ENCODE measurements around the gene PGBD5. TPM values are rescaled to one million over a fixed set of nuclear protein-coding genes. Genes with fewer than 3 reads are reported as not detected.

Gene PGBD5
- total and polyA plus RNA-seq, 5 donors from 2014 or later = not detected

DNA sequence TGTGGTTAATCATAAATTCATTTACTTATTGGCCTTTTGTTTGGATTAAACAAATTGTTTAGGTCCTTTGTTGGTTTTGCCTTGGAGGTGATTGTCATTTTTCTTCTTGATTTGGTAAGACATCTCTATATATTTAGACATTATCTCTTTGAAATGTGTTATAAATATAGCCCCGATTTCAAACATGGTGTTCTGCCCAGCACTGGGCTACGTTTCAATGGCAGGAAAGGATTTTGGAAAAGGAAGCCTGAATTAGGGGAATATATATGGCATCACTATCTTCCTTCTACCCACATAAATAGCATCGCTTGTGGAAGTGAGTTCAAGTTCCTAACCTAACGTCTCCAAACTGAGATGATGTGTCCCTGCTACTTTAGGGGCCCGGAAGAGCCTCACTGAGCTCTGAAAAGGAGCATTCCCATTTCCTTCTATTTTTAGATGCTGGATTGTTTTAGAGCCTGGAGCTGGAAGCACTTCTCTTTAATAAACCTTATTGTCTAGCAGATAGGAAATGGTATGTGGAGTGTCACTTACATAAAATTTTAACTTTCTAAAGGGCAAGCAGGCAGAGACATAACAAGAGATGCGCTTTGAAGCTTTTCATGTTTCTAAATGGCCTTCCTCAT is 39.4 kb downstream of the PGBD5 start:
- no peak overlapping the region for H3K4me3 ChIP-seq (ENCODE audit: low read depth, low read length)
- H3K27me3 Mint-ChIP-seq = peaks cover 7% of the 10 kb centered on the region
- H3K4me1 ChIP-seq (ENCODE audit: control insufficient read depth, insufficient read depth, low read length, poor library complexity, severe bottlenecking) = no peaks in the 10 kb centered on the region
- no peaks in the 10 kb centered on the region for H3K4me1 Mint-ChIP-seq
- no peaks in the 10 kb centered on the region for H3K36me3 Mint-ChIP-seq
- no peak overlapping the region for H3K4me3 Mint-ChIP-seq
- H3K27ac ChIP-seq (ENCODE audit: insufficient read depth, low read length, poor library complexity, severe bottlenecking) = no peak overlapping the region
- peaks cover 0 to 3% (median 0%) of the 10 kb centered on the region in 7 donors for H3K9me3 Mint-ChIP-seq
- no peak overlapping the region for H3K27ac Mint-ChIP-seq
- no peaks in the 10 kb centered on the region for H3K36me3 ChIP-seq (ENCODE audit: control insufficient read depth, insufficient read depth, low read length)
- no peaks in the 10 kb centered on the region for H3K27me3 ChIP-seq (ENCODE audit: control insufficient read depth, insufficient read depth, low read length)
- H3K9me3 ChIP-seq (ENCODE audit: control insufficient read depth in 2 of 2, low read length in 2 of 2) = no peaks in the 10 kb centered on the region
- no peak for ATAC-seq (ENCODE audit: low read depth in 2 of 2)
- no peak for DNase-seq

DNA sequence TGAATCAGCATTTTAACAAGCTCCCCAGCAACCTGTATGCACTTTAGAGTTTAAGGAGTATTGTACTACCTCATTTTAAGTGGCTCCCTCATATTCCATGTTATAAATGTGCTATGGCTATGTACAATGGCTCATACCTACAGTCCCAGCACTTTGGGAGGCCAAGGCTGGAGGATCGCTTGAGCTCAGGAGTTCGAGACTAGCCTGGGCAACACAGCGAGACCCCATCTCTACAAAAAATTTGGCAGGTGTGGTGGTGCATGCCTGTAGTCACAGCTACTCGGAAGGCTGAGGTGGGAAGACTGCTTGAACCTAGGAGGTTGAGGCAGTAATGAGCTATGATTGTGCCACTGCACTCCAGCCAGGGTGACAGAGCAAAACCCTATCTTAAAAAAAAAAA is 40.2 kb downstream of the PGBD5 start:
- no peak overlapping the region for H3K4me3 ChIP-seq (ENCODE audit: low read depth, low read length)
- H3K4me1 Mint-ChIP-seq = no peaks in the 10 kb centered on the region
- H3K9me3 ChIP-seq (ENCODE audit: control insufficient read depth in 2 of 2, low read length in 2 of 2) = no peaks in the 10 kb centered on the region
- peaks cover 0 to 1% (median 0%) of the 10 kb centered on the region in 7 donors for H3K9me3 Mint-ChIP-seq
- no peak overlapping the region for H3K4me3 Mint-ChIP-seq
- no peaks in the 10 kb centered on the region for H3K27me3 ChIP-seq (ENCODE audit: control insufficient read depth, insufficient read depth, low read length)
- DNase-seq = no peak
- H3K4me1 ChIP-seq (ENCODE audit: control insufficient read depth, insufficient read depth, low read length, poor library complexity, severe bottlenecking) = no peaks in the 10 kb centered on the region
- H3K36me3 ChIP-seq (ENCODE audit: control insufficient read depth, insufficient read depth, low read length) = no peaks in the 10 kb centered on the region
- H3K27me3 Mint-ChIP-seq = peaks cover 8% of the 10 kb centered on the region
- no peak overlapping the region for H3K27ac Mint-ChIP-seq
- no peaks in the 10 kb centered on the region for H3K36me3 Mint-ChIP-seq
- no peak for ATAC-seq (ENCODE audit: low read depth in 2 of 2)
- H3K27ac ChIP-seq (ENCODE audit: insufficient read depth, low read length, poor library complexity, severe bottlenecking) = no peak overlapping the region

DNA sequence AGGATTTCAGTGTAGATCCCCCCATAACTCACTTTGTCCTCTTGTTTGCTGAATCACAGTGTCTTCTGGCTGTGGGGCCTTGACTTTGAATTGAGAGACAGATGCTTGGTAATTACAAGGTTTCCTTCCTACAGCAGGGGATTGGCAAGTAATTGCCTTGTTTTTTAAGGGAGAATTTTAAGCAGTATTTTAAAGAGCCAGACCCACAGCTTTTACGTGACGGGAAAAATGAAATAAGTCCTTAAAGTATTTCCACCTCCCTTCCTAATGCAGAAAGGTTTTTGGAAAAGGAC is 41.0 kb downstream of the PGBD5 start:
- H3K27ac ChIP-seq (ENCODE audit: insufficient read depth, low read length, poor library complexity, severe bottlenecking) = no peak overlapping the region
- Mint-ChIP-seq H3K9me3 (peaks cover 0 to 1% (median 0%) of the 10 kb centered on the region in 7 donors), H3K4me1 (no peaks in the 10 kb centered on the region), H3K36me3 (no peaks in the 10 kb centered on the region), H3K27ac (peak overlapping the region in 1 of 3 donors; percentile 35), H3K27me3 (peaks cover 8% of the 10 kb centered on the region), H3K4me3 (no peak overlapping the region)
- DNase-seq (no peak), ATAC-seq (ENCODE audit: low read depth in 2 of 2) (no peak)
- H3K4me1 ChIP-seq (ENCODE audit: control insufficient read depth, insufficient read depth, low read length, poor library complexity, severe bottlenecking) = no peaks in the 10 kb centered on the region
- H3K9me3 ChIP-seq (ENCODE audit: control insufficient read depth in 2 of 2, low read length in 2 of 2) = no peaks in the 10 kb centered on the region
- H3K27me3 ChIP-seq (ENCODE audit: control insufficient read depth, insufficient read depth, low read length) = no peaks in the 10 kb centered on the region
- H3K4me3 ChIP-seq (ENCODE audit: low read depth, low read length) = no peak overlapping the region
- no peaks in the 10 kb centered on the region for H3K36me3 ChIP-seq (ENCODE audit: control insufficient read depth, insufficient read depth, low read length)

DNA sequence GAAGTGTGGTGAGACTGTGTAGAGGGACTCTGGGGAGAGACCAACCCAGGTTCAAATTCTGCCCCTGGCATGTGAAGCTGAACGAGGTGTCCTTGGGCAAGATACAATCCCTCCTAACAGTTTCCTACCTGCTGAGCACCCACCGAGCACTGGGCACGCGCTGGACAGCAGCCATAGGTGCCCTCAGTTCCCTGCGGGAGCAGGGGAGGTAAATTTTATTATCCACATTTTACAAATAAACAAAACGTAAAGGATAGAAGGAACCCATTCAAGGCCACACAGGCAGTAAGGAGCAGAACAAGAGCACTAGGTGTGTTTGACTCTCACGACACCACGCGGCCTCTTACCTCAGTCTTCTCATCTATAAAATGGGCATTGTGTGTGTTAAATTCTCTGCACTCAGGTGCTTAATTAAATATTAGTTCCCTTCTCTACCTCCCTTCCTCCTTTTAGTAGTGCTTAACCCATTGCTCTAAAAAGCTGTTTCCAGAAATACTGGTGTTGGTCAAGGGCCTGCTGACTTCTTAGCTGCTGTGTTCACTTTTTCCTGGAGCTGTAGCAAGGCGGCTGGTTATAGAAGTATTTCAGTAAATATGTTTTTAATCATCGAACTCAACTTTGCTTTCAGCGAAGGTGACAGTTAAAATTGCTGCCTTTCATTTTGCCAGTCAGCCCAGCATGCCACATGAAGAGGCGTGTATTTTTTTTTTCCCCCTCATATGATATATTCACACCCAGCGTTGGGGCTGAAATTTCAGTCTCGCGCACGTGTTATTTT is 41.6 kb downstream of the PGBD5 start:
- no peaks in the 10 kb centered on the region for H3K27me3 ChIP-seq (ENCODE audit: control insufficient read depth, insufficient read depth, low read length)
- no peak overlapping the region for H3K4me3 Mint-ChIP-seq
- H3K4me3 ChIP-seq (ENCODE audit: low read depth, low read length) = no peak overlapping the region
- peaks cover 0 to 5% (median 2%) of the 10 kb centered on the region in 7 donors for H3K9me3 Mint-ChIP-seq
- no peaks in the 10 kb centered on the region for H3K36me3 ChIP-seq (ENCODE audit: control insufficient read depth, insufficient read depth, low read length)
- peaks cover 8% of the 10 kb centered on the region for H3K27me3 Mint-ChIP-seq
- no peak for ATAC-seq (ENCODE audit: low read depth in 2 of 2)
- no peak overlapping the region for H3K27ac ChIP-seq (ENCODE audit: insufficient read depth, low read length, poor library complexity, severe bottlenecking)
- no peaks in the 10 kb centered on the region for H3K4me1 Mint-ChIP-seq
- H3K36me3 Mint-ChIP-seq = no peaks in the 10 kb centered on the region
- DNase-seq = no peak
- peaks cover under 1 to 3% of the 10 kb centered on the region in 2 experiments for H3K9me3 ChIP-seq (ENCODE audit: control insufficient read depth in 2 of 2, low read length in 2 of 2)
- no peaks in the 10 kb centered on the region for H3K4me1 ChIP-seq (ENCODE audit: control insufficient read depth, insufficient read depth, low read length, poor library complexity, severe bottlenecking)
- no peak overlapping the region for H3K27ac Mint-ChIP-seq

DNA sequence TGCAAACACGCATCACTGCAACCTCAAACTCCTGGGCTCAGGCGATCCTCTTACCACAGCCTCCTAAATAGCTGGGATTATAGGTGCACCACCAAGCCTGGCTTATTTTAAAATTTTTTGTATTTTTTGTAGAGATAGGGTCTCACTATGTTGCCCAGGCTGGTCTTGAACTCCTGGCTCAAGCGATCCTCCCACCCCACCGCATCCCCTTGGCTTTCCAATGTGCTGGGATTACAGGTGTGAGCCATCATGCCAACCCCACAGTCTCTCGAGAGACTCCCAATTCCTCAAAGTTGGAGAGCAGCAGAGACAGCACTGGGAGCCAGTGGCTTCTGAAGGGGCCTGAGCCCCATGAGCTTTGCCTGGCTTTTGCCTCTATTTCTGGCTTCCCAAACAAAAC is 42.7 kb downstream of the PGBD5 start:
- no peak overlapping the region for H3K27ac ChIP-seq (ENCODE audit: insufficient read depth, low read length, poor library complexity, severe bottlenecking)

DNA sequence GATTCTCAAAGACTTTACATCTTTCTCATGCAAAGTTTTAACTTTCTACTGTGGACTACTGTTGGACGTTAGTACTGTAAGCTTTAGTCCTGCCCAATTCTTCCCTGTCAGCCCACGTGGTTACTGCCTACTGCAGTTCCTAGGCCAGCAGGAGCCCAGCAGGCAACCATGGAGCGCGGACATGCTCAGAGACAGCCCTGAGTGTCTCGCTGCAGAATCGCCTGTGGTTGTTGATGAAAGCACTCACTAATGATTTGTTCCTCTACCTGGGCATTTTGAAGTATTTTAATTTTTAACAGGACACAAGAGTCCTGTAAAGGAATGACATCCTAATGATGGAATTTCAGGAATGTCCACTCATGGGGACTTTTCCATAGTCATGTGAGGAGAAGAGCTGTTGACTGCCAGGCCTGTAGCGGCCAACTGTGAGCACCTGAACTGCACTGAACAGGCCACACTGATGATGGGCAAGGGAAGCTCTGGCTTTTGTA is 44.1 kb downstream of the PGBD5 start:
- no peaks in the 10 kb centered on the region for H3K4me1 ChIP-seq (ENCODE audit: control insufficient read depth, insufficient read depth, low read length, poor library complexity, severe bottlenecking)
- no peaks in the 10 kb centered on the region for H3K36me3 Mint-ChIP-seq
- H3K4me3 Mint-ChIP-seq = no peak overlapping the region
- H3K27ac ChIP-seq (ENCODE audit: insufficient read depth, low read length, poor library complexity, severe bottlenecking) = no peak overlapping the region
- ATAC-seq (ENCODE audit: low read depth in 2 of 2) (no peak), DNase-seq (no peak)
- no peaks in the 10 kb centered on the region for H3K4me1 Mint-ChIP-seq
- H3K9me3 Mint-ChIP-seq = peaks cover 0 to 10% (median 7%) of the 10 kb centered on the region in 7 donors
- peaks cover 3 to 11% of the 10 kb centered on the region in 2 experiments for H3K9me3 ChIP-seq (ENCODE audit: control insufficient read depth in 2 of 2, low read length in 2 of 2)
- H3K27me3 ChIP-seq (ENCODE audit: control insufficient read depth, insufficient read depth, low read length) = no peaks in the 10 kb centered on the region
- no peaks in the 10 kb centered on the region for H3K36me3 ChIP-seq (ENCODE audit: control insufficient read depth, insufficient read depth, low read length)
- H3K27ac Mint-ChIP-seq = peak overlapping the region in 1 of 3 donors; percentile 43
- H3K27me3 Mint-ChIP-seq = peaks cover 19% of the 10 kb centered on the region
- no peak overlapping the region for H3K4me3 ChIP-seq (ENCODE audit: low read depth, low read length)

More for the DNA sequence above, 42.7 kb downstream of the PGBD5 start:
- Mint-ChIP-seq H3K27ac (no peak overlapping the region), H3K36me3 (no peaks in the 10 kb centered on the region), H3K9me3 (peaks cover 0 to 10% (median 7%) of the 10 kb centered on the region in 7 donors), H3K4me1 (no peaks in the 10 kb centered on the region), H3K27me3 (peaks cover 9% of the 10 kb centered on the region), H3K4me3 (no peak overlapping the region)
- no peak for DNase-seq
- Histone ChIP-seq H3K27me3 (ENCODE audit: control insufficient read depth, insufficient read depth, low read length) (no peaks in the 10 kb centered on the region), H3K36me3 (ENCODE audit: control insufficient read depth, insufficient read depth, low read length) (no peaks in the 10 kb centered on the region), H3K4me3 (ENCODE audit: low read depth, low read length) (no peak overlapping the region), H3K9me3 (ENCODE audit: control insufficient read depth in 2 of 2, low read length in 2 of 2) (peaks cover 3 to 9% of the 10 kb centered on the region in 2 experiments), H3K4me1 (ENCODE audit: control insufficient read depth, insufficient read depth, low read length, poor library complexity, severe bottlenecking) (no peaks in the 10 kb centered on the region)
- no peak for ATAC-seq (ENCODE audit: low read depth in 2 of 2)

DNA sequence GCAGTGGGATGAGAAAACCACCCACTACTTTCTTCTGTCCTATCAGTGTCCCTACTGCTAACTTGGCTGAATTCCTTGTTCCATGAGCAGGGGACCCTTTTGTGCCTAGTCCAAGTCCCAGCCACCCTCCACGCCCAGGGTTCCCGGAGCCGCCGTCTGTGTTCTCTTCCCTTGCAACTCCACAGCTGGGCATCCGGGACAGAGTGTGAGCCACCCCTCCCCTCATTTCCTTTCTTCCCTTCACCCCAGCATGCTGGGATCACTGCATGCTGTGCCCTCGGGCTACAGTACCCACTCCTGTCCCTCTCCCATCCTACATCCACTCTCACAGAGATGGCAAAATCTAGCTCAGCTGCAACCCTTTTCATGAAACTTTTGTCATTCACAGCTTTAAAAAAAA is 44.5 kb downstream of the PGBD5 start:
- H3K4me3 ChIP-seq (ENCODE audit: low read depth, low read length) = no peak overlapping the region
- H3K36me3 ChIP-seq (ENCODE audit: control insufficient read depth, insufficient read depth, low read length) = no peaks in the 10 kb centered on the region
- Mint-ChIP-seq H3K9me3 (peaks cover 0 to 10% (median 7%) of the 10 kb centered on the region in 7 donors), H3K4me1 (no peaks in the 10 kb centered on the region), H3K4me3 (no peak overlapping the region), H3K27ac (peak overlapping the region in 1 of 3 donors; percentile 43), H3K36me3 (no peaks in the 10 kb centered on the region), H3K27me3 (peaks cover 19% of the 10 kb centered on the region)
- no peak overlapping the region for H3K27ac ChIP-seq (ENCODE audit: insufficient read depth, low read length, poor library complexity, severe bottlenecking)
- ATAC-seq (ENCODE audit: low read depth in 2 of 2) (no peak), DNase-seq (no peak)
- H3K27me3 ChIP-seq (ENCODE audit: control insufficient read depth, insufficient read depth, low read length) = no peaks in the 10 kb centered on the region
- H3K9me3 ChIP-seq (ENCODE audit: control insufficient read depth in 2 of 2, low read length in 2 of 2) = peaks cover 3 to 11% of the 10 kb centered on the region in 2 experiments
- no peaks in the 10 kb centered on the region for H3K4me1 ChIP-seq (ENCODE audit: control insufficient read depth, insufficient read depth, low read length, poor library complexity, severe bottlenecking)
